ENCODE data around the gene STK32B. TPM values are rescaled to one million over a fixed set of nuclear protein-coding genes. Genes with fewer than 3 reads are reported as not detected.

The STK32B gene
- total and polyA plus RNA-seq, 2 donors (not counting 1 experiment from before 2014, with no cell fraction given), result 0.22 to 0.30 TPM

DNA sequence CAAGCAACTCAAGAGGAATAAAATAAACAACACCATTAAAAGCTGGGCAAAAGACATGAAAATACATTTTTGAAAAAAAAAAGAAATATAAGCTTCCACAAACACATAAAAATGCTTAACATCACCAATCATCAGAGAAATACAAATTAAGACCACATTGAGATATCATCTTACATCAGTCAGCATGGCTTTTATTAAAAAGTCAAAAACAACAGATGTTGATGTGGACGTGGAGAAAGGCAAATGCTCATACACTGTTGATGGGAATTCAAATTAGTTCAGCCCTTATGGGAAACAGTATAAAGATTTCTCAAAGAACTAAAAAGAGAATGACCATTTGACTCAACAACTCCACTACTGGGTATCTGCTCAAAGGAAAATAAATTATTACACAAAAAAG, 59.6 kb downstream of the STK32B start:
- TF ChIP-seq EZH2 (IDR thresholded peaks at IDR 0.05; ENCODE audit: borderline replicate concordance, insufficient read depth, low read depth, low read length, poor library complexity, severe bottlenecking), result no peak
- TF ChIP-seq, protein P1, sequence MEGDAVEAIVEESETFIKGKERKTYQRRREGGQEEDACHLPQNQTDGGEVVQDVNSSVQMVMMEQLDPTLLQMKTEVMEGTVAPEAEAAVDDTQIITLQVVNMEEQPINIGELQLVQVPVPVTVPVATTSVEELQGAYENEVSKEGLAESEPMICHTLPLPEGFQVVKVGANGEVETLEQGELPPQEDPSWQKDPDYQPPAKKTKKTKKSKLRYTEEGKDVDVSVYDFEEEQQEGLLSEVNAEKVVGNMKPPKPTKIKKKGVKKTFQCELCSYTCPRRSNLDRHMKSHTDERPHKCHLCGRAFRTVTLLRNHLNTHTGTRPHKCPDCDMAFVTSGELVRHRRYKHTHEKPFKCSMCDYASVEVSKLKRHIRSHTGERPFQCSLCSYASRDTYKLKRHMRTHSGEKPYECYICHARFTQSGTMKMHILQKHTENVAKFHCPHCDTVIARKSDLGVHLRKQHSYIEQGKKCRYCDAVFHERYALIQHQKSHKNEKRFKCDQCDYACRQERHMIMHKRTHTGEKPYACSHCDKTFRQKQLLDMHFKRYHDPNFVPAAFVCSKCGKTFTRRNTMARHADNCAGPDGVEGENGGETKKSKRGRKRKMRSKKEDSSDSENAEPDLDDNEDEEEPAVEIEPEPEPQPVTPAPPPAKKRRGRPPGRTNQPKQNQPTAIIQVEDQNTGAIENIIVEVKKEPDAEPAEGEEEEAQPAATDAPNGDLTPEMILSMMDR (IDR thresholded peaks at IDR 0.05), result no peak
- Histone ChIP-seq H3K27ac (ENCODE audit: low read length in 2 of 2) (no peak overlapping the region), H3K27me3 (replicated peaks in 1 of 4; ENCODE audit: control extremely low read depth in 1 of 4, control insufficient read depth in 3 of 4, insufficient read depth in 4 of 4, low read length in 3 of 4) (no peaks in the 10 kb centered on the region), H3K4me1 (ENCODE audit: control insufficient read depth in 2 of 2, insufficient read depth in 2 of 2, low read length in 2 of 2) (no peaks in the 10 kb centered on the region), H3K36me3 (replicated peaks in 1 of 2; ENCODE audit: control extremely low read depth in 1 of 2, control insufficient read depth in 1 of 2, extremely low read depth in 1 of 2, insufficient read depth in 2 of 2, low read length in 1 of 2) (no peaks in the 10 kb centered on the region), H3K79me2 (ENCODE audit: control insufficient read depth, insufficient read depth, low read length) (no peaks in the 10 kb centered on the region), H4K20me1 (ENCODE audit: control insufficient read depth, insufficient read depth, low read length, poor library complexity, severe bottlenecking) (no peaks in the 10 kb centered on the region), H3K4me2 (replicated peaks; ENCODE audit: low read depth, low read length, poor library complexity, severe bottlenecking) (no peak overlapping the region), H3K9me3 (ENCODE audit: control extremely low read depth in 1 of 3, control insufficient read depth in 2 of 3, insufficient read depth in 1 of 3, low read length in 2 of 3) (no peaks in the 10 kb centered on the region), H3K4me3 (ENCODE audit: control extremely low read depth in 1 of 5, extremely low read depth in 1 of 5, insufficient read depth in 1 of 5, low read depth in 2 of 5, low read length in 4 of 5) (no peak overlapping the region), H2AFZ (ENCODE audit: insufficient read depth, low read depth, low read length, poor library complexity, severe bottlenecking) (no peak overlapping the region), H3K9ac (ENCODE audit: low read length) (no peak overlapping the region)
- no CpG with 5 or more reads among the region's 1 CpG for WGBS (ENCODE audit: insufficient coverage)
- ATAC-seq (ENCODE audit: low read depth), result no peak
- CTCF ChIA-PET, result interaction anchor here (0.6 kb wide), 1 partner anchor 418 kb away, joined by 4 read pairs; no protein-coding TSS in a partner anchor
- intact Hi-C loops (cut with micrococcal nuclease), result no loop called here
- no peak for DNase-seq
- peaks cover 4% of the 10 kb centered on the region for H3K27me3 Mint-ChIP-seq
- no peaks in the 10 kb centered on the region for H3K9me3 Mint-ChIP-seq (ENCODE audit: insufficient read depth)
- no peaks in the 10 kb centered on the region for H3K4me1 Mint-ChIP-seq
- no peak overlapping the region for H3K4me3 Mint-ChIP-seq
- POLR2A ChIA-PET, result no interaction called here
- H3K27ac Mint-ChIP-seq, result no peak overlapping the region

DNA sequence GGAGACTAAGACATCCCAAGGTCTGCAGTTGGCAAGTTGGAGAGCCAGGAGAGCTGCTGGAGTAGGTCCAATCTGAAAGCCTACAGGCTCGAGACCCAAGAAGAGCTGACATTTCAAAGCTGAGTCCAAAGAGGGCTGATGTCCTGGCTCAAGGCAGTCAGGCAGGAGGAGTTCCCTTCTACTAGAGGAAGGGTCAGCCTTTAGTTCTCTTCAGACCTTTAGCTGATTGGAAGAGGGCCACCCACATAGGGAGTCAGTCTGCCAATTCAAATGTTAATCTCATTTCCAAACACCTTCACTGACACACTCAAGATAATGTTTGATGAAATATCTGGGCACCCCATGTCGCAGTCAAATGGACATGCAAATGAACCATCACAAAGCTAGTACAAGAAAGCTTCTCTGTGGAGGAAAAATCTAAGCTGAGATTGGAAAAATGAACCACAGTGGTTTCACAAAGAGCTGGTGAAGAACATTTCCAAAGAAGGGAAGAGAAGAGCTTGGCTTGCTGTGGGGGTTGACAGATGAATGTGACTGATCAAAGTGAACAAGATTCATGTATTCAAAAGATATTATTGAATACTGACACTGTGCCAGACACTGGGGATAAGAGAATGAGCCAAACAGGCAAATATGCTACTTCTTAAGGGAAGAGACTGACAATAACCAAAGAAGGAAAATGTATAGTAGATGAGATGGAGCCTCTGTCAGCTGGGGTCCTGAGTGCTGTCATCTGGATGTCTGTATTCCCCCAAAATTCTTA, 61.2 kb downstream of the STK32B start:
- DNase-seq (no peak), ATAC-seq (ENCODE audit: low read depth) (no peak)
- H3K4me2 ChIP-seq (replicated peaks; ENCODE audit: low read depth, low read length, poor library complexity, severe bottlenecking), result no peak overlapping the region
- TF ChIP-seq EZH2 (IDR thresholded peaks at IDR 0.05; ENCODE audit: borderline replicate concordance, insufficient read depth, low read depth, low read length, poor library complexity, severe bottlenecking), result no peak
- TF ChIP-seq, protein P1 (IDR thresholded peaks at IDR 0.05), result no peak
- H3K79me2 ChIP-seq (ENCODE audit: control insufficient read depth, insufficient read depth, low read length), result no peaks in the 10 kb centered on the region
- no peak overlapping the region for H3K4me3 ChIP-seq (ENCODE audit: control extremely low read depth in 1 of 5, extremely low read depth in 1 of 5, insufficient read depth in 1 of 5, low read depth in 2 of 5, low read length in 4 of 5)
- H3K27me3 ChIP-seq (replicated peaks in 1 of 4; ENCODE audit: control extremely low read depth in 1 of 4, control insufficient read depth in 3 of 4, insufficient read depth in 4 of 4, low read length in 3 of 4), result no peaks in the 10 kb centered on the region
- Mint-ChIP-seq H3K9me3 (ENCODE audit: insufficient read depth) (no peaks in the 10 kb centered on the region), H3K27me3 (peaks cover 4% of the 10 kb centered on the region), H3K4me3 (no peak overlapping the region), H3K4me1 (no peaks in the 10 kb centered on the region), H3K27ac (no peak overlapping the region)
- WGBS (ENCODE audit: insufficient coverage), result 82% methylated on average over 1 of the region's 2 CpGs
- no peak overlapping the region for H3K9ac ChIP-seq (ENCODE audit: low read length)
- intact Hi-C loops (cut with micrococcal nuclease), result no loop called here
- no peaks in the 10 kb centered on the region for H3K9me3 ChIP-seq (ENCODE audit: control extremely low read depth in 1 of 3, control insufficient read depth in 2 of 3, insufficient read depth in 1 of 3, low read length in 2 of 3)
- H4K20me1 ChIP-seq (ENCODE audit: control insufficient read depth, insufficient read depth, low read length, poor library complexity, severe bottlenecking), result no peaks in the 10 kb centered on the region
- no peaks in the 10 kb centered on the region for H3K4me1 ChIP-seq (ENCODE audit: control insufficient read depth in 2 of 2, insufficient read depth in 2 of 2, low read length in 2 of 2)
- H3K27ac ChIP-seq (ENCODE audit: low read length in 2 of 2), result no peak overlapping the region
- POLR2A ChIA-PET, result no interaction called here
- no peak overlapping the region for H2AFZ ChIP-seq (ENCODE audit: insufficient read depth, low read depth, low read length, poor library complexity, severe bottlenecking)
- CTCF ChIA-PET, result no interaction called here
- no peaks in the 10 kb centered on the region for H3K36me3 ChIP-seq (replicated peaks in 1 of 2; ENCODE audit: control extremely low read depth in 1 of 2, control insufficient read depth in 1 of 2, extremely low read depth in 1 of 2, insufficient read depth in 2 of 2, low read length in 1 of 2)
